Stromal cell of bone marrow (primary cell): ENCODE data around the gene POLR2E.

Experiments
- DNase-seq: peaks from one replicate; pipeline ENCODE4 v3.0.0-alpha.2; 2012; ENCODE audit warnings: low read depth

POLR2E gene

DNA sequence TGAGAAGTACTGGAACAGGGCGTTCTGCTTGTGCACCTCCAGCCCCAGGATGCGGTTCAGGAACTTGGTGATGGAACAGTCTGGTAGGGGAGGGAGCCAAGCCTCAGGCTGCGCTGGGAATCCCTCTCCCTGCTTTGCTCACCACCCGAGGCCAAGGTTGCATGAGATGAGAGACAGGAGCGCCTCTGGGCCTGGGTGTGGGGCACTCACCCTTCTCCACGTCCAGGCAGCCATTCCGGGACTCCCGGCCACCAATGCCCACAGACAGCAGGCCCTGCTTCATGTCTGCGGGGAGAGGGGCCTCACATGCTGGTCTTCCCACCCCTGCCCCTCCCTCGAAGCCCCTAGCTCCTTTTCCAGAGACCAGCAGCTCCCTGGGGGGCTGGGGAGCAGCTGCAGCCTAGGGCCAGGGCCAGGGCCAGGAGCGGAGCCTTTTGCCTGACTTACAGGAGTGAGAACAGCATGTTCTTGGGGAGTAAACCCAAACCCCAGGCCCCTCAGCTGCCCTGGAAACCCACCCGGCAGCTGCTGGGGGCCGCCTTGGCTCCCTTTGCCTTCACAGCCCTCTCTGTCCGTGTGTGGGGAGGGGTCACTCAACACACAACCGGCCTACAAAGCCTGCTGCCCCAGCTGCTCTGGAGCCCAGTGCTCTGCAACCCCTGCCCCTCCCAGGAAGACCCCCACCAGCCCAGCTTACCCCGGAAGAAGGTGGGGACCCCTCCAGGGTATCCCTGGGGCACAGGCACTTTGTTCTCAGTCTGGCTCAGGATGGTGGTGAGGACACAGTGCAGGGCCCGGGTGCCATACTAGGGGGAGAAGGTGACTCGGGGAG, 15.8 kb upstream of the POLR2E start:
- DNase-seq: no peak

GRCh38 chr19:1109697-1110671, 14.8 kb upstream of the POLR2E start:
- DNase-seq: no peak

DNA sequence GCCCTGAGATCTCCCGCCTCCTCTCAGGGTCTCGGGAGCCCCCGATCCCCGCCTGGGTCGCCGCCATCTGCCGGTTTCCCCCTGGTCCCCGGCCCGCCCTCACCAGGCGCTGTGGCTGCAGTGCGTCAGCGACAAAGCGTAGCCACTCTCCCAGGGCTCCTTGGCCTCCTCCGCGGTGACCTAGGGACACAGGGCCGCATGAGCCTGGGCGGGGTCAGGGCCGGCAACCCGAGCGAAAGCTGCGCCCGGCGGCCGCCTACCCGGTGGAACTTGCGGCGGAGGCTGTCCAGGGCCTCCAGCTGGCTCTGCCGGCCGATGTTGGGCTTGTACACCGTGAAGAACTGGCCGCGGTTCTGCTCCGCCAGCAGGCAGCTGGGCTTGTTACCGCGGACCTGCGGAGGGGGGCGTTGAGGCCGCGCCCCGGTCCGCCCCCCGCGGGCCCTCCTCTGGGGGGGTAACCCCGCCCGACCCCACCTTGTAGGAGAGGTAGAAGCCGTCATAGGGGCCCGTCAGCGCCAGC, 13.9 kb upstream of the POLR2E start:
- DNase-seq: no peak

DNA sequence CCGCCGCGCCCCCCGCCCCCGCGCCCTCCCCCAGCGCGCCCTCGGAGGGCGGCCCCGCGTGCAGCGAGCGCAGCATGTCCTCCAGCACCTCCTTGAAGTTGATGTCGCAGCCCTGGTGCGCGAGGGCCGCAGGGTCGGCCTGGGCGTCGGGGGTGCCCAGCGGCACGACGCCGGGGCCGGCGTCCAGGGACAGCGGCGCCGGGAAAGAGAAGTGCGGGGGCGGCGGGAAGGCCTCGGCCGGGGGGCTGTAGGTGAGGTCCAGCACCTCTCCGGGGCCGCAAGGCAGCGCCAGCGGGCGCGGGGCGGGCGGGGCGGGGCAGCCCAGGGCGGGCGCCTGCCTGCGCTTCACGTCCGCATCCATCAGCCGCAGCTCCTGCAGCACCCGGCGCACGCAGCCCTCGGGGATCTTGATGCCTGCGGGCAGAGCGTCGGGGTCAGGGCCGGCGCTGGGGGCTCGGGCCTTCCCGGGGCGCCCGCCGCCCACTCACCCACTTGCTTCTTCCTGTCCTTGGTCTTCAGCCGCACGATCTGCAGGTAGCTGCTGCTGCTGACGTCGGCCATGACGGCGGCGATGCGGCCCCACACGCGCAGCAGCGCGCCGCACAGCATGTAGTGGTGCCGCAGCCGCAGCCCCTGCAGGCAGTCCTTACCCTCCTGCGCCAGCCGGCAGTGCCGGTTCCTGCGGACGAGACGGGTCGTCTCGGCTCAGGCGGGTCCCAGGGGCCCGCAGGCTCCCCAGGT, 13.3 kb upstream of the POLR2E start:
- no peak for DNase-seq

DNA sequence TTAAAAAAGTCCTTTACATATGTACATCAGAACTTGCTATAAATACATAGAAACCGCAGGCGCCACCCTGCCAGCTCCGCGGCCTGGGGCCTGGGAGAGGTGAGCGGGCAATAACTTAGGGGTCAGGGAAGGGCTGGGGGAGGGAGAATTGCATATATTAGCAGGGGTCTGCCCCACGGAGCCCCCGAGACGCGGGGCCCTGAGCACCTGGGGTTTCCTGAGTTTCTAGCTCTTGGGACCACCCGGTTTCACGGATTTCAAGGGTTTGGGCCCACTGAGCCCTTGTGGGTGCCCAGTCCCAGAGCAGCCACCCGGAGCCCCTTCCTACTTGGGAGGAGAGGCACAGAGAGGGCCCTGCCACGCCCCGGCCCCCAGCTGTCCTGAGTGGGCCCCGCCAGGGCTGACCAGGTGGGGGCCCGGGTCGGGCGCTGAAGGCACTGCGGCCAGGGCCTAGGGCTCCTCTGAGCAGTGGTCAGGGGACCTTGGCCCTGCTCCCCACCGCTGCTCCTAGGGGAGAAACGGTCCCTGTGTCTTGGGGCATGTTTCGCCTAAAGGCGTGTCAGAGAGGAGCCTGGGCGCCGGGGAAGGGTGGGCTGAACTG, 12.6 kb upstream of the POLR2E start:
- no peak for DNase-seq

DNA sequence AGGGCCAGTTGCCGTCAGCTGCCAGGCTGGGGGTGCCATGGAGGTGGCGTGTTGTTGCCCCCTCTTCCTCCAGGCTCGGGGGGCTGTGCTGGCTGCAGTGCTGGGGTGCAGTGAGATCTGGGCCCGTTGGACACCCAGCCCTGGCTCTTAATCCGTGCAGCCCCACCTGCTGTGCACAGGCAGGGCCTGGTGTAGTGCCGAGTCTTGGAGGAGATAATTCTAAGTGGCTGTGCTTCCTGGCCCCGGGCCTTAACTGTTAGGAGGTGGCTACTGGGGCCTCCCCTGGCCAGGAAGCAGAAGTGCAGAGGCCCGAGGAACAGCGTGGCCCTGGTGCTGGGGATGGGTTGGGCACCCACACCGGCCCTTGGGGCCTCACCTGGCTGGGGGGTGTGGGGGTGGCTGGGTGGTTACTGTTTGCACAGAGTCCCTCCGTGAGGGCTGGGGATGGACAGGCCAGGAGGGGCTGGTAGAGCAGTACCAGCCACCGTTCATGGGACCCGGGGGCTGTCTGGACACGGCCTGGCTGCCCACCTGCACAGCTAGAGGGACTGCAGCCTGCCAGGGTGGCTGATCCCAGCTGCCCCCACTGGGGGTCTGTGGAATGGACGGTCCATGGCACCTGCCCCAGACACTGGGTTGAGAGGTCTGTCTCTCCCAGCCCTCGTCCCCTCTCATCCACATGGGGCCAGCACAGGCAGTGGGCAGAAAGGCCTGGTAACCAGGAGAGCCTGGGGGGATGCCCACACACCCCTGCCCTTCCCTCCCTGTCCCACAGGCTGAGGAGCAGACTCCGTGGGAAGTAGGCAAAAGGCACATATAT, 11.9 kb upstream of the POLR2E start:
- DNase-seq: no peak

- no peak for DNase-seq
These were observed 11.0 kb upstream of the POLR2E start for GRCh38 chr19:1105873-1106840.

DNA sequence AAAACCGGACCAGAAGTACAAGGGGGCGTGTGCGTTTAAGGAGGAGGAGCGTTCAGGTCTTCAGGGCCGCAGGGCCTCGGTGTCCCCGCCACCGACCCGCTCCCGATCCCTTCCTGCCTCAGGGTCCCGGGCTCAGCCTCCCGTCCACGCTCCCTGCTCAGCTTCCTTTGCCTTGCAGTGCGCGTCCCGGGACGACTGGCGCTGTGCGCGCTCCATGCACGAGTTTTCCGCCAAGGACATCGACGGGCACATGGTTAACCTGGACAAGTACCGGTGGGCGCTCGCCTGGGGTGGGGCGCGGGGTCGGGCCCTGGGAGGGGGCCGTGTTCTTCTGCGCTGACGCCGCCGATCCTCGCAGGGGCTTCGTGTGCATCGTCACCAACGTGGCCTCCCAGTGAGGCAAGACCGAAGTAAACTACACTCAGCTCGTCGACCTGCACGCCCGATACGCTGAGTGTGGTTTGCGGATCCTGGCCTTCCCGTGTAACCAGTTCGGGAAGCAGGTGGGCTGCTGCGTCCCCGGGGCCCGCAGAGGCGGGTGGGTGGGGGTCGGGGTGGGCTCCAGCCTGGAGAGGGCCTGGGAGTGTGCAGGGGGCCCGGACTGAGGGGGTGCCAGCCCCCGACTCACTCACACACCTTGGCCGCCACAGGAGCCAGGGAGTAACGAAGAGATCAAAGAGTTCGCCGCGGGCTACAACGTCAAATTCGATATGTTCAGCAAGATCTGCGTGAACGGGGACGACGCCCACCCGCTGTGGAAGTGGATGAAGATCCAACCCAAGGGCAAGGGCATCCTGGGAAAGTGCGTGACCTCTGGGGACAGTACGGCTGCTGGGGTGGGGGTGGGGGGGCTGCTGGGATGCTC, 10.1 kb upstream of the POLR2E start:
- no peak for DNase-seq

- no peak for DNase-seq
These were observed 9.3 kb upstream of the POLR2E start for GRCh38 chr19:1104311-1105007.

- peak; percentile 99 for DNase-seq
These were observed 8.6 kb upstream of the POLR2E start, which contains the start of gene GPX4 for GRCh38 chr19:1103708-1104310. Gene GPX4, plus strand, starts transcription at chr19:1103994. Its CDS starts 50 bp downstream, at chr19:1104044.

- DNase-seq: no peak
These were observed 8.0 kb upstream of the POLR2E start for GRCh38 chr19:1103132-1103707.

- DNase-seq: peak; percentile 98
These were observed 7.4 kb upstream of the POLR2E start for GRCh38 chr19:1102407-1103131.

GRCh38 chr19:1101337-1101698, 6.1 kb upstream of the POLR2E start:
- no peak for DNase-seq

DNA sequence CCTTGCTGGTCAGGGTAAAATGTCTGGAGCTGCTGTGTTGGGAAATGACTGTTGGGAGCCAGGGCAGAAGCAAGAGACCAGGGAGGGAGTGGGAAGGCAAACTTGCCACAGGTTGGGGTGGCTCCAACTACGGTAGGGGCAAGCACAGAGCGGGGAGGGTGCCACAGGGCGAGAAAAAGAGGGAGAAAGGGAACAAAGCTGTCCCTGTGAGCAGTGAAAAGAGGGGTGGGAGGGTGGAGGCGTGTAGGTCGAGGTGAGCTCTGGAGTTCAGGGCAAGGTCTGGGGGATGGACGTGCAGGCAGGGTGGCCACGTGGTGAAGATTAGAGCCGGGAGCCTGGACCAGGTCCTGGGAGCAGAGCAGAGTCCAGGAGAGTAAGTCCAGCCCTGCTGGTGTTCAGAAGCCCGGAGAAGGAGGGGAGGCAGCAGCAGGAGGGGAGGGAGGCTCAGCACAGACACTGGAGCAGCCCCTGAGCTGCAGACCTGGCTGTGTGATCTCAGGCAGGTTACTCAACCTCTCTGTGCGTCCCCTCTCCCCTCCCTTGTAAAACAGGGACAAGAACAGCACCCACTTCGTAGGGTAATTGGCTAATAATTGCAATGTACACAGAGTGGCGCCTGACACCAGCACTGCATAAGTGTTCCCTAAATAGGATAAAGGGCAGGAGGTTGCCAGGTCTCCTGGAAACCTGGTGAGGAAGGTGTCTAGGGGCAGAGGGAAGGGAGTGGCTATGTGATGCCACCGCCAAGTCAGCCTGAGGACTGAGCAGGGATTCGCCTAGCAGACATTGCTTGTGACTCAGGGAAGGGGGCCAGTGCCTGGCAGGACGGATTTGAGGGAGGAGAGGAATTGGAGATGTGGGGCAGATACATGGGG, 3.2 kb upstream of the POLR2E start:
- no peak for DNase-seq

- DNase-seq: no peak
These were observed 2.6 kb upstream of the POLR2E start for GRCh38 chr19:1097810-1098176.

DNA sequence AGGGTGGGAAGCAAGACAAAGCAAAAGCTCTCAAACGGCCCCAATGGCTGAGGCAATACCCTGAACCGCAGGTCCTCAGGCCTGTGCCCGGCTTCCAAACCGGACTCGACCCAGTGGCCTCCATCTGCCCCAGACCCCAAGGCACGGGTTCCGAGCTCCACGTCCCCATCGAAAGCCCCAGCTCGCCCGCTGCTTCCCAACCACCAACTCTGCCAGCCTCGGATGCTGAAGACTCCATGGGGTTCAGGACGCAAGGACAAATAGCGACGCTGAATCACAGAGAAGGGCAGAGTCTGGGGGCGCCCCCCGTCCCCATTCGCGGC, 559 bp downstream of the POLR2E start:
- no peak for DNase-seq
